Activated CD8-positive, alpha-beta T cell treated with anti-CD3 and anti-CD28 coated beads for 36 hours (primary cell): ENCODE results near the gene ATP7B. TPM values are rescaled to one million over a fixed set of nuclear protein-coding genes. Genes with fewer than 3 reads are reported as not detected.
A peak's percentile ranks its signal among the peaks of the same experiment; 100 is the strongest.

Experiments
- ATAC-seq: fragments of 200-7000 bp; cut with Tn5 transposase; one replicate; pipeline ENCODE4 v1.10.0; 2021; ENCODE audit warnings: mild to moderate bottlenecking, moderate library complexity
- CTCF ChIA-PET: fragments of 350-600 bp; sonication (Branson Sonifier 250); formaldehyde crosslinking; loops from one replicate; lab custom pipeline; 2021; ENCODE audit warnings: antibody characterized with exemption; lab: Charles Lee
- POLR2A ChIA-PET: fragments of 350-600 bp; sonication (Branson Sonifier 250); formaldehyde crosslinking; loops from one replicate; lab custom pipeline; 2021; ENCODE audit warnings: antibody characterized with exemption; lab: Charles Lee
- DNase-seq: peaks from one replicate; pipeline ENCODE4 v3.0.0-alpha.2; 2020
- H3K27ac Mint-ChIP-seq: one replicate; pipeline ENCODE4 v1.8.0; 2021; ENCODE audit warnings: mild to moderate bottlenecking, mixed read lengths
- H3K27me3 Mint-ChIP-seq: one replicate; pipeline ENCODE4 v1.8.0; 2021; ENCODE audit warnings: mixed read lengths
- H3K36me3 Mint-ChIP-seq: one replicate; pipeline ENCODE4 v1.8.0; 2021; ENCODE audit warnings: low read depth, mixed read lengths
- H3K4me1 Mint-ChIP-seq: one replicate; pipeline ENCODE4 v1.8.0; 2021; ENCODE audit warnings: low read depth, mixed read lengths
- H3K4me3 Mint-ChIP-seq: one replicate; pipeline ENCODE4 v1.8.0; 2021; ENCODE audit warnings: mild to moderate bottlenecking, moderate library complexity, mixed read lengths
- H3K9me3 Mint-ChIP-seq: one replicate; pipeline ENCODE4 v1.8.0; 2021; ENCODE audit warnings: mixed read lengths
- CTCF ChIP-seq: fragments of 200-600 bp; IDR thresholded peaks from one replicate; pipeline ENCODE4 v1.8.0; 2022; ENCODE audit warnings: antibody characterized with exemption, mild to moderate bottlenecking
- intact Hi-C: fragments of 100-400 bp; cut with micrococcal nuclease; formaldehyde crosslinking; loops from one replicate; pipeline ENCODE4 v1.10.0; 2022
- total RNA-seq, 2 experiments: library from RNA; stranded (reverse); gene quantifications; one replicate each; pipeline ENCODE4 v1.2.3, GENCODE V29; 2021

The ATP7B gene
- total RNA-seq, 2 experiments from 2014 or later, result 1.1 TPM

GRCh38 chr13:51980908-51981307 lies 30.3 kb downstream of the ATP7B start:
- Mint-ChIP-seq H3K27me3 (peaks cover 3% of the 10 kb centered on the region), H3K4me1 (no peaks in the 10 kb centered on the region), H3K27ac (no peak overlapping the region), H3K36me3 (no peaks in the 10 kb centered on the region), H3K9me3 (no peaks in the 10 kb centered on the region), H3K4me3 (no peak overlapping the region)
- CTCF ChIA-PET, result no interaction called here
- ATAC-seq (no peak), DNase-seq (no peak)
- intact Hi-C loops, result no loop called here
- no peak for TF ChIP-seq CTCF
- POLR2A ChIA-PET, result no interaction called here

GRCh38 chr13:51978796-51979556 lies 32.3 kb downstream of the ATP7B start:
- Mint-ChIP-seq H3K27ac (no peak overlapping the region), H3K4me1 (no peaks in the 10 kb centered on the region), H3K4me3 (no peak overlapping the region), H3K9me3 (no peaks in the 10 kb centered on the region), H3K36me3 (no peaks in the 10 kb centered on the region), H3K27me3 (no peaks in the 10 kb centered on the region)
- no peak for DNase-seq
- intact Hi-C loops, result no loop called here
- no peak for TF ChIP-seq CTCF
- ChIA-PET CTCF (interaction anchor here (0.7 to 1.2 kb wide), 2 partner anchors 130 to 164 kb away, joined by 3 read pairs; no protein-coding TSS in a partner anchor), POLR2A (interaction anchor here (0.8 kb wide), 1 partner anchor 18 kb away, joined by 3 read pairs; no protein-coding TSS in a partner anchor)
- peak; percentile 65 for ATAC-seq

GRCh38 chr13:51977625-51978024 lies 33.6 kb downstream of the ATP7B start:
- TF ChIP-seq CTCF, result no peak
- ATAC-seq, result no peak
- H3K9me3 Mint-ChIP-seq, result no peaks in the 10 kb centered on the region
- no peaks in the 10 kb centered on the region for H3K36me3 Mint-ChIP-seq
- no peak for DNase-seq
- ChIA-PET POLR2A (interaction anchor here (0.8 kb wide), 1 partner anchor 136 kb away, joined by 3 read pairs; no protein-coding TSS in a partner anchor), CTCF (interaction anchor here (1.2 kb wide), 1 partner anchor 128 kb away, joined by 3 read pairs; no protein-coding TSS in a partner anchor)
- no peaks in the 10 kb centered on the region for H3K4me1 Mint-ChIP-seq
- intact Hi-C loops, result no loop called here
- H3K27me3 Mint-ChIP-seq, result no peaks in the 10 kb centered on the region
- H3K4me3 Mint-ChIP-seq, result no peak overlapping the region
- H3K27ac Mint-ChIP-seq, result no peak overlapping the region

GRCh38 chr13:51976890-51977289 lies 34.4 kb downstream of the ATP7B start:
- no peak for DNase-seq
- H3K36me3 Mint-ChIP-seq, result no peaks in the 10 kb centered on the region
- H3K4me1 Mint-ChIP-seq, result no peaks in the 10 kb centered on the region
- ATAC-seq, result no peak
- intact Hi-C loops, result no loop called here
- POLR2A ChIA-PET, result interaction anchor here (0.6 to 0.8 kb wide), 2 partner anchors 73 to 137 kb away, joined by 3 read pairs; no protein-coding TSS in a partner anchor
- H3K9me3 Mint-ChIP-seq, result no peaks in the 10 kb centered on the region
- H3K4me3 Mint-ChIP-seq, result no peak overlapping the region
- no peak for TF ChIP-seq CTCF
- H3K27me3 Mint-ChIP-seq, result no peaks in the 10 kb centered on the region
- no peak overlapping the region for H3K27ac Mint-ChIP-seq
- CTCF ChIA-PET, result interaction anchor here (1.2 to 1.6 kb wide), 2 partner anchors 127 to 151 kb away, joined by 3 read pairs; no protein-coding TSS in a partner anchor

GRCh38 chr13:51976423-51976822 lies 34.8 kb downstream of the ATP7B start:
- H3K9me3 Mint-ChIP-seq, result no peaks in the 10 kb centered on the region
- DNase-seq (no peak), ATAC-seq (peak; percentile 66)
- no peaks in the 10 kb centered on the region for H3K4me1 Mint-ChIP-seq
- H3K36me3 Mint-ChIP-seq, result no peaks in the 10 kb centered on the region
- TF ChIP-seq CTCF, result no peak
- intact Hi-C loops, result no loop called here
- POLR2A ChIA-PET, result no interaction called here
- H3K4me3 Mint-ChIP-seq, result no peak overlapping the region
- CTCF ChIA-PET, result interaction anchor here (1.2 to 1.6 kb wide), 2 partner anchors 127 to 151 kb away, joined by 3 read pairs; no protein-coding TSS in a partner anchor
- no peaks in the 10 kb centered on the region for H3K27me3 Mint-ChIP-seq
- H3K27ac Mint-ChIP-seq, result no peak overlapping the region
